DND-41 (cell line): ENCODE results near the gene HGF.

Experiments
- ATAC-seq: fragments of 200-7000 bp; cut with Tn5 transposase; 3 replicates; pipeline ENCODE4 v1.9.1; 2021; ENCODE audit warnings: low read depth; ENCODE audit not compliant: insufficient read depth
- DNase-seq: peaks from one replicate; pipeline ENCODE4 v3.0.0-alpha.2; 2020
- H2AFZ ChIP-seq: 2 replicates; pipeline ENCODE4 v1.6.0; 2012; ENCODE audit warnings: low read depth, low read length
- H3K27ac ChIP-seq: 2 replicates; pipeline ENCODE4 v1.5.1; 2012; ENCODE audit warnings: low read length, inconsistent platforms
- H3K27me3 ChIP-seq: fragments of 200-600 bp; sonication (generic); 2 replicates; pipeline ENCODE4 v1.6.0; 2012; ENCODE audit warnings: low read length, mild to moderate bottlenecking, inconsistent platforms; ENCODE audit not compliant: insufficient read depth, poor library complexity
- H3K36me3 ChIP-seq: 2 replicates; pipeline ENCODE4 v1.5.1; 2012; ENCODE audit warnings: low read length, inconsistent platforms; ENCODE audit not compliant: insufficient read depth
- H3K4me1 ChIP-seq: 2 replicates; pipeline ENCODE4 v1.5.1; 2012; ENCODE audit warnings: mild to moderate bottlenecking, low read length; ENCODE audit not compliant: insufficient read depth
- H3K4me2 ChIP-seq: 2 replicates; pipeline ENCODE4 v1.6.0; 2012; ENCODE audit warnings: mild to moderate bottlenecking, moderate library complexity, low read length, inconsistent platforms; ENCODE audit not compliant: insufficient read depth
- H3K4me3 ChIP-seq, 2 experiments: fragments of 200-600 bp in 1 of 2; shearing (Covaris generic) in 1 of 2; 2 replicates each; pipeline ENCODE4 v1.5.1; 2012 to 2016; ENCODE audit warnings: inconsistent platforms in 2 of 2, low read length in 2 of 2, mild to moderate bottlenecking in 2 of 2, low read depth in 1 of 2, moderate library complexity in 1 of 2
- H3K79me2 ChIP-seq: 2 replicates; pipeline ENCODE4 v1.6.0; 2012; ENCODE audit warnings: low read length, inconsistent platforms; ENCODE audit not compliant: insufficient read depth
- H3K9ac ChIP-seq: 2 replicates; pipeline ENCODE4 v1.6.0; 2012; ENCODE audit warnings: low read depth, mild to moderate bottlenecking, inconsistent platforms, low read length, moderate library complexity
- H3K9me3 ChIP-seq: 2 replicates; pipeline ENCODE4 v1.5.1; 2012; ENCODE audit warnings: low read length, moderate library complexity, mild to moderate bottlenecking, inconsistent platforms; ENCODE audit not compliant: insufficient read depth, severe bottlenecking
- H4K20me1 ChIP-seq: 2 replicates; pipeline ENCODE4 v1.6.0; 2012; ENCODE audit warnings: low read length; ENCODE audit not compliant: insufficient read depth
- EZH2 ChIP-seq: IDR thresholded peaks from 3 replicates; pipeline ENCODE4 v1.6.1; 2012; ENCODE audit warnings: borderline replicate concordance, low read depth, mild to moderate bottlenecking, moderate library complexity, low read length, inconsistent platforms; ENCODE audit not compliant: severe bottlenecking
- TF ChIP-seq, protein P1 (sequence below): IDR thresholded peaks from 2 replicates; pipeline ENCODE4 v1.5.1; 2012; ENCODE audit warnings: borderline replicate concordance, low read length, moderate library complexity, mild to moderate bottlenecking; ENCODE audit not compliant: poor library complexity, severe bottlenecking; ENCODE audit errors: extremely low read depth

Gene HGF

DNA sequence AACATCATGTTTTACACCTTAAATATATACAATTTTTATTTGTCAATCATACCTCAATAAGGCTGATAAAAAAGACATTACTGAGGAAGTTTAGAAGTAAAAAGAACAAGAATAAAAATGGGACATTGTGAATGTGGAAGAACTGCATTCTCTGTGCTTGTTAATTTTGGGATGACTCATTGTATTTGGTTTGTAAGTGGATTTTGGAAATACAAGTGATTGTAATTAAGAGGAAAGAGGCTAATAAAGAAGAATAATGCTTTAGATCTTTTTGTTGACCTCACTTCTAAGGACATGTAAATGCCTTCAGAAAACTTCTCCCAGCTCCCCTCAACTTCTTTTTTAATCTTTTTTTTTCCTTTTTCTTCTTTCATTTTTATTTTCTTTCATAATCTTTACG is 76.0 kb downstream of the HGF start:
- ATAC-seq (no peak), DNase-seq (no peak)
- TF ChIP-seq, protein P1, sequence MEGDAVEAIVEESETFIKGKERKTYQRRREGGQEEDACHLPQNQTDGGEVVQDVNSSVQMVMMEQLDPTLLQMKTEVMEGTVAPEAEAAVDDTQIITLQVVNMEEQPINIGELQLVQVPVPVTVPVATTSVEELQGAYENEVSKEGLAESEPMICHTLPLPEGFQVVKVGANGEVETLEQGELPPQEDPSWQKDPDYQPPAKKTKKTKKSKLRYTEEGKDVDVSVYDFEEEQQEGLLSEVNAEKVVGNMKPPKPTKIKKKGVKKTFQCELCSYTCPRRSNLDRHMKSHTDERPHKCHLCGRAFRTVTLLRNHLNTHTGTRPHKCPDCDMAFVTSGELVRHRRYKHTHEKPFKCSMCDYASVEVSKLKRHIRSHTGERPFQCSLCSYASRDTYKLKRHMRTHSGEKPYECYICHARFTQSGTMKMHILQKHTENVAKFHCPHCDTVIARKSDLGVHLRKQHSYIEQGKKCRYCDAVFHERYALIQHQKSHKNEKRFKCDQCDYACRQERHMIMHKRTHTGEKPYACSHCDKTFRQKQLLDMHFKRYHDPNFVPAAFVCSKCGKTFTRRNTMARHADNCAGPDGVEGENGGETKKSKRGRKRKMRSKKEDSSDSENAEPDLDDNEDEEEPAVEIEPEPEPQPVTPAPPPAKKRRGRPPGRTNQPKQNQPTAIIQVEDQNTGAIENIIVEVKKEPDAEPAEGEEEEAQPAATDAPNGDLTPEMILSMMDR: no peak
- no peak for TF ChIP-seq EZH2
- Histone ChIP-seq H3K9me3 (no peaks in the 10 kb centered on the region), H3K9ac (no peak overlapping the region), H3K4me1 (no peaks in the 10 kb centered on the region), H3K27ac (no peak overlapping the region), H3K4me3 (no peak overlapping the region), H3K36me3 (no peaks in the 10 kb centered on the region), H4K20me1 (no peaks in the 10 kb centered on the region), H3K79me2 (no peaks in the 10 kb centered on the region), H2AFZ (no peak overlapping the region), H3K4me2 (no peak overlapping the region), H3K27me3 (no peaks in the 10 kb centered on the region)

DNA sequence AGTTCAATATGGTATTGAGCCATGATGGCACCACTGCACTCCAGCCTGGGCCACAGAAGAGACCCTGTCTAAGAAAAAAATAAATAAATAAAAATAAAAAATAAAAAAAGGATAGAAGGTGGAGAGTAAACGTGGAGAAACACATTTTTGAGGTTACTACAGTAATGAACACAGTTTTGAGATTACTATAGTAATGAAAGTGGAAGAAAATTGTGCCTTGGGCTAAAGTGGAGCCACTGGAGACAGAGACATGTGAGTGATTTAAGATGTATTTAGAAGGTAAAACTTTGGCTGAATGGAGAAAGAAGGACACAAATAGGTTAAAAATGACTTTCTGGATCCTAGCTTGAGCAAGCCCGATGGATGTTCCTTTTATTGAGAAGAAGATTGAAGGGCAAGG is 76.8 kb downstream of the HGF start:
- H3K4me2 ChIP-seq: no peak overlapping the region

DNA sequence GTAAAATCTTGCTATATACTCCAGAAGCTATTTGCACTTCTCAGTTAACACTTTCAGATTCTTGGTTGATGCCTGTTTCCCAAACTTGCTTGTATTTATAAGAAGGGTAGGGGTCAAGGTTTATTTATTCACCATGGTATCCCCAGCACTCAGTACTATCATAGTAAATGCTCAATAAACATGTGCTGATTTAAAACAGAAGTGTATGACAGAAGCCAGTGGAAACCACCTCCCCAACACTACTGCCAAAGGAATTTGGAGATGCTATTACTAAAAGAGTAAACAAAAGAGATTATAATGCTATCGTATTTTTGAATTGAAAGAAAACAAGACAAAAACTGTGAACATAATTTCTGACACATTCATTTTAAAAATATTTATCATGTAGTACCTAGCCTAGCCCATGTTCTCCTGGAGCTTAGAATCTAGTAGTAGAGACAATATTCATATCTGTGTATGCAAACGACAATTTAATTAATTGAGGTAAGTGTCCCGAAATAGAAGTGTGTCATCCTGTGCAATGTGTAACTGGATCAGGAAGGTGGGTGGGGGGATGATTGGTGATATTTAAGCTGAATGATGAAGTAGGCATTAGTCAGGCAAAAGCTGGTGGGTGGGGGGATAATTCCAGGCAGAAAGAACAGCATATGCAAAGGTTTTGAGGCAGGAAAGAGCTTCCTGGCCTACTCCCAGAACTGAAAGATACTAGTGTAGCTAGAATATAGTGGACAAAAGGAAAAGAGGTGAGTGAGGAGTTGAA is 77.5 kb downstream of the HGF start:
- Histone ChIP-seq H3K4me2 (no peak overlapping the region), H3K4me1 (no peaks in the 10 kb centered on the region), H2AFZ (no peak overlapping the region), H4K20me1 (no peaks in the 10 kb centered on the region), H3K27me3 (no peaks in the 10 kb centered on the region), H3K9ac (no peak overlapping the region), H3K79me2 (no peaks in the 10 kb centered on the region), H3K4me3 (no peak overlapping the region), H3K9me3 (no peaks in the 10 kb centered on the region), H3K27ac (no peak overlapping the region), H3K36me3 (no peaks in the 10 kb centered on the region)
- no peak for DNase-seq
- TF ChIP-seq, protein P1: no peak
- no peak for TF ChIP-seq EZH2
- ATAC-seq: no peak

More for the DNA sequence above, 76.8 kb downstream of the HGF start:
- Histone ChIP-seq H3K9me3 (no peaks in the 10 kb centered on the region), H3K27me3 (no peaks in the 10 kb centered on the region), H3K4me3 (no peak overlapping the region), H3K79me2 (no peaks in the 10 kb centered on the region), H3K9ac (no peak overlapping the region), H2AFZ (no peak overlapping the region), H3K36me3 (no peaks in the 10 kb centered on the region), H3K4me1 (no peaks in the 10 kb centered on the region), H3K27ac (no peak overlapping the region), H4K20me1 (no peaks in the 10 kb centered on the region)
- DNase-seq: no peak
- no peak for TF ChIP-seq EZH2
- TF ChIP-seq, protein P1: no peak
- no peak for ATAC-seq
